Measurements from ENCODE around the gene ZSWIM5.

- TF ChIP-seq CTCF (IDR thresholded peaks at IDR 0.05) = no peak
- no peak for TF ChIP-seq POLR2AphosphoS5 (IDR thresholded peaks at IDR 0.05; ENCODE audit: insufficient read depth in 1 of 2, low read depth in 1 of 2)
Observed at GRCh38 chr1:45016090-45016697, 190.2 kb downstream of the ZSWIM5 start.
